Measurements from ENCODE around the gene COX5A. TPM values are rescaled to one million over a fixed set of nuclear protein-coding genes. Genes with fewer than 3 reads are reported as not detected.

The COX5A gene
- total and polyA plus RNA-seq, 2 of the 13 experiments (the other 11 are each of a cell fraction or from before 2014, with no cell fraction given): 158 to 218 TPM

GRCh38 chr15:74928771-74929198, 9.1 kb downstream of the COX5A start (continued):
- no peak for TF ChIP-seq ZNF672 (CRISPR knock-in tag; IDR thresholded peaks at IDR 0.05)
- TF ChIP-seq PAXIP1 (CRISPR knock-in tag; conservative IDR thresholded peaks at IDR 0.05): peak; percentile 67
- no peak for TF ChIP-seq BCLAF1 (IDR thresholded peaks at IDR 0.05)
- no peak for TF ChIP-seq ATAD3A (CRISPR knock-in tag; IDR thresholded peaks at IDR 0.05)
- TF ChIP-seq HDAC2 (CRISPR knock-in tag; IDR thresholded peaks at IDR 0.05): peak; percentile 58; the same call in 1 of the 2 replicates
- peak; percentile 56 for TF ChIP-seq THAP11 (CRISPR knock-in tag; IDR thresholded peaks at IDR 0.05)
- no peak for TF ChIP-seq TOPORS (CRISPR knock-in tag; IDR thresholded peaks at IDR 0.05)
- no peak for TF ChIP-seq UBTF (CRISPR knock-in tag; IDR thresholded peaks at IDR 0.05)
- TF ChIP-seq LRRFIP1 (CRISPR knock-in tag; conservative IDR thresholded peaks at IDR 0.05): no peak
- peak; percentile 46; the same call in 1 of the 2 replicates for TF ChIP-seq ISL2 (CRISPR knock-in tag; IDR thresholded peaks at IDR 0.05)
- no peak for TF ChIP-seq JUN (CRISPR knock-in tag; IDR thresholded peaks at IDR 0.05)
- TF ChIP-seq SOX5 (CRISPR knock-in tag; IDR thresholded peaks at IDR 0.05; ENCODE audit: borderline replicate concordance): peak; percentile 43; the same call in 1 of the 2 replicates
- no peak for TF ChIP-seq YEATS2 (CRISPR knock-in tag; IDR thresholded peaks at IDR 0.05; ENCODE audit: borderline replicate concordance)
- TF ChIP-seq ZSCAN5A (CRISPR knock-in tag; IDR thresholded peaks at IDR 0.05; ENCODE audit: borderline replicate concordance): no peak
- TF ChIP-seq HOXA3 (CRISPR knock-in tag; IDR thresholded peaks at IDR 0.05): 0 out of 2 replicates have a peak, but pooled peaks have one; percentile 24
- peak; percentile 39; the same call in 1 of the 2 replicates for TF ChIP-seq FOXP1 (IDR thresholded peaks at IDR 0.05)
- peak; percentile 91 for TF ChIP-seq FOXP1 (CRISPR knock-in tag; IDR thresholded peaks at IDR 0.05)
- peak; percentile 60; the same call in 1 of the 2 replicates for TF ChIP-seq NR2F6 (IDR thresholded peaks at IDR 0.05)
- TF ChIP-seq NR2F6 (CRISPR knock-in tag; IDR thresholded peaks at IDR 0.05): 0 out of 2 replicates have a peak, but pooled peaks have one; percentile 20

All from HepG2 (cell line).